ENCODE data around the gene CHD3.

The CHD3 gene

DNA sequence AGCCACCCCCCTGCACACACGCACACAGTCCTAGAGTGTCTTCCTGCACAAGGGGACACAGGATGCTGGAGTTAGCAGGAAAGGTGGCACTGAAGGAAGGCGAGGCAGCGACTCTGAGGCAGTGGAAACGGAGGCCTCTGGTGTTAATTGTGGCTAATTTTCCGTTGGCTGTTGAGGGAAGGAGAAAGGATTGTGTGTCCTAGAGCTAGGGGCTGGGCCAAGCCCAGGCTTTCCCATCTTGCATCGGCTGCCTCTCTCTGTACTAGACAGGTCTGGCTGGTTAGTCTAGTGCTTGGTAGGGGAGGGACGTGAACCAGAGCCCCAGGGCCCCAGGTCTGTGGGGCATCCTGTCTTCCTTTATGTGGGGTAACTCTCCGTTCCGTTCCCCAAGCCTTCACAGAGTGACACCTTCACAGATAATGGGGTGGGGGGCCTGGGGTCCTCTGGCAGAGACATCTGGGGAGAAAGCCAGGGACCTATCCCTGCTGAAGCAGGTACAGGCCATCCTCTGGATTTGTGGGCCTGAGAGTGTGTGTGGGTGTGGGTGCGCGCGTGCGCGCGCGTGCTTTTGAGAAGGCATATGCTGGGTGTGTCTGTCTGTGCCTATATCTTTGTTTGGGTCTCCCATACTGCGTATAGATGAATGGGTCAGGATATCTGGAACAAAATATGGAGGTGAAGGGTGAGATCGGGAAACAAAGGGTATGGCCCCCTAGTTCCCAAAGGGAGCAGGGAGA lies at the start of gene CHD3:
CHD3 (plus strand) TSS at position 606 of the 737 bp plus-strand sequence. CDS start 212 bp downstream, outside the sequence.
- DNase-seq (ENCODE audit: low read depth in 2 of 2) = peak in 1 of 2 donors; percentile 48

DNA sequence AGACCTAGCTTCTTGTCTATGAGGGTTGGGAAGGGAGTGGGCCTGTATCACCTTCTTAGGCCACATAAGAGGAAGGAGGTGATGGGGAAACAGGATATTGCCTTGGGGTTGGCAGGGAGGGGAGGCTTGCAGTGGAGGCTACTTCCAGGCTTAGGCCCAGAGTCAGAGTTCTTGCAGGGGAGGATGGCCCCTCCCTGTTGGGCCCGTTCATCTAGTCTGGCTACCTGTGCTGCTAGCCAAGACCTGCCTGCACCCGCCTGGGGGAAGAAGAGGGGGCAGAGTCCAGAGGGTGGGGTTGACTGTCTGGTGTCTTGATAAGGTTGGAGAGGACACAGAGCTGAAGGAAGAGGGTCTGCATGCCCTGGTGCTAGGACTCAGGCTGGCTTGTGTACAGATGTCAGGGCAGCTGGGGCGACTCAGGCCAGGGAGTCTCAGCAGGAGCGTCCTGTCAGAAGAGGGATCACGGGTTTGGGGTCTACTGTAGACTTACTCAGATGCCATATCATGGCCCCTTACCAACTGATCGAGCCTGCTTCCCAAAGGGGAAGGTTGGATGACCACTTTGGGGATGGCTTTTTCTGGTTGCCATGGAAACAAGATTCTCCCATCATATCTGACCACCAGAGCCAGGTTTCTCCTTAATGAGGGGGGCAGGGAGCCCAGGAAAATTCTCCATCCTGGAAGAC lies 49.3 kb upstream of the CHD3 start:
- DNase-seq (ENCODE audit: low read depth in 2 of 2) = no peak

- DNase-seq (ENCODE audit: low read depth in 2 of 2) = no peak
Observed at GRCh38 chr17:7839876-7840261, 48.7 kb upstream of the CHD3 start.

- no peak for DNase-seq (ENCODE audit: low read depth in 2 of 2)
Observed at GRCh38 chr17:7840441-7840840, 48.1 kb upstream of the CHD3 start.

DNA sequence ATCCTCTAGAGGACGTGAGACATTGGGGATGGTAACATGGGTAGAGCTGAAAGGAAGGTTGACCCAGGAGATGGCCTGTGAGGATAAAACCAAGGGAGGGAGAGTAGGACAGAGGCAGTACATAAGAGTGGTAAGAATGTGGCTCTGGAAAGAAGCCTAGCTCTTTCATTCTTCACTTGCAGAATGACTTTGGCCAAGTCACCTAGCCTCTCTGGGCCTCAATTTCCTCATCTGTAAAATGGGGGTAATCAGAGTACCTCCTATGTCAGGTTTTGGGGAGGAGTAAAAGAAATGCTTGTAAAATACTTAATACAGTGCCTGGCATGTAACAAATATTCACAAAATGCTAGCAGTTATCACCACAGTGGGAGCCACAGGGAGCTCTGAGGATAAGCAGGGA lies 47.7 kb upstream of the CHD3 start:
- DNase-seq (ENCODE audit: low read depth in 2 of 2) = no peak

DNA sequence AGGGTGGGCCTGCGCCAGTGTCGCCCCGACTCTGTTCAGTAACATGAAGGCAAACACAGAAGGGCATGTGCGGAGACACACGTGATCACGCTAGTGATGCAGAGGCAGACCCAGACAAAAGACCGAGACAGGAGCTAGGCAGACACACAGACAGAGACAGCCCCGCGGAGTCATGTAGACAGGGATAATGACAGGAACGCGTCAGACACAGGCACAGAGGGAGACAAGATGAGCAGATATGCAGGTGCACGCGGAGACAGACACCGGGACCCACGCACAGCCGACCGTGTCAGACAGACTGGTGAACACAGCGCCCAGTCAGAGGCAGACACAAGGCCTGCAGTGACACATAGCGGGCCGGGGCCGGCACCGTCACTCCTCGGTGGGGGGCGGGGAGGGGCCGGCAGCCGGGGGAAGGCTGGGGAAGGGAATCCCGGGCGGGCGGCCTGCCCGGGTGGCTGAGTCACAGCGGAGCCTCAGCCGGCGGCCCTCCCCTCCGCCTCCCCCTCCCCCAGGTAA lies 47.1 kb upstream of the CHD3 start:
- DNase-seq (ENCODE audit: low read depth in 2 of 2) = peak; percentile 89

- peak; percentile 74 to 75 for DNase-seq (ENCODE audit: low read depth in 2 of 2)
Observed at GRCh38 chr17:7841915-7842379, 46.6 kb upstream of the CHD3 start.

- DNase-seq (ENCODE audit: low read depth in 2 of 2) = peak; percentile 94 to 95
Observed at GRCh38 chr17:7842380-7843256, 46.0 kb upstream of the CHD3 start.

- DNase-seq (ENCODE audit: low read depth in 2 of 2) = no peak
Observed at GRCh38 chr17:7843257-7843535, 45.4 kb upstream of the CHD3 start.

- DNase-seq (ENCODE audit: low read depth in 2 of 2) = peak; percentile 82 to 88
Observed at GRCh38 chr17:7843536-7844291, 44.9 kb upstream of the CHD3 start.

- peak; percentile 80 to 84 for DNase-seq (ENCODE audit: low read depth in 2 of 2)
Observed at GRCh38 chr17:7844292-7845154, 44.1 kb upstream of the CHD3 start.

DNA sequence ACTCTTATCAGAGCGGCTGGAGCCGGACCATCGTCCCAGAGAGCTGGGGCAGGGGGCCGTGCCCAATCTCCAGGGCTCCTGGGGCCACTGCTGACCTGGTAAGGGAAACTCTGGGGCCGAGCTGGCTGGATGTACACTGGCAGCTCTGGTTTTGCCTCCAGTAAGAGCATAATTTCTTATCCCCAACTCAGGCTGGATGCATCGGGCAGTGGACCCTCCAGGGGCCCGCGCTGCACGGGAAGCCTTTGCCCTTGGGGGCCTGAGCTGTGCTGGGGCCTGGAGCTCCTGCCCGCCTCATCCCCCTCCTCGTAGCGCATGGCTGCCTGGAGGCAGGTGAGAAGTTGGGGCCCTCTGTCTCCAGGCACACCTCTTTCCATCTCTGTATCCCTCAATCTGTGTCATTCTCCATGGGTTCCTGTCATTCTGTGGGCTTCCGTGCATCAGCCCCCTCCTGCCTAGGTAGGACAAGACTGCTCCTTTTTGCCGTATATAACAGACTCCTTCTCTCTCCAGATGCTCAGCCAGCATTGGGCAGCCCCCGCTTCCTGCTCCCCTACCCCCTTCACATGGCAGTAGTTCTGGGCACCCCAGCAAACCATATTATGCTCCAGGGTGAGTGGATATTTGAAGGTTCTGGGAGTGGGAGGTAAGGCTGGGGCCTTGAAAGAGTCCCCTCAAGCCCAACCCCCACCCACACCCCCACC lies 43.1 kb upstream of the CHD3 start:
- DNase-seq (ENCODE audit: low read depth in 2 of 2) = no peak

DNA sequence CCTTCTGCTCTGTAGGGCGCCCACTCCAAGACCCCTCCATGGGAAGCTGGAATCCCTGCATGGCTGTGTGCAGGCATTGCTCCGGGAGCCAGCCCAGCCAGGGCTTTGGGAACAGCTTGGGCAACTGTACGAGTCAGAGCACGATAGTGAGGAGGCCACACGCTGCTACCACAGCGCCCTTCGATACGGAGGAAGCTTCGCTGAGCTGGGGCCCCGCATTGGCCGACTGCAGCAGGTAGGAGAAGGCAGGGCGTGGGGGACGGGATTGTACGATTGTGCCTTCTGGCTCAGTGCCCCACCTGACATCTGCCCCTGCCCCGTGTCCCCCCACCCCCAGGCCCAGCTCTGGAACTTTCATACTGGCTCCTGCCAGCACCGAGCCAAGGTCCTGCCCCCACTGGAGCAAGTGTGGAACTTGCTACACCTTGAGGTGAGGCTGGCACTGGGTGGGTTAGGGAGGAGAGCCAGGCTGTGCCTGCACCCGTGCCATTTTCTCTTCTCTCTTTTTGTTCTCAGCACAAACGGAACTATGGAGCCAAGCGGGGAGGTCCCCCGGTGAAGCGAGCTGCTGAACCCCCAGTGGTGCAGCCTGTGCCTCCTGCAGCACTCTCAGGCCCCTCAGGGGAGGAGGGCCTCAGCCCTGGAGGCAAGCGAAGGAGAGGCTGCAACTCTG lies 42.4 kb upstream of the CHD3 start:
- DNase-seq (ENCODE audit: low read depth in 2 of 2) = no peak

GRCh38 chr17:7846765-7847661 lies 41.6 kb upstream of the CHD3 start:
- DNase-seq (ENCODE audit: low read depth in 2 of 2) = no peak

- DNase-seq (ENCODE audit: low read depth in 2 of 2) = no peak
Observed at GRCh38 chr17:7848131-7848579, 40.4 kb upstream of the CHD3 start.

GRCh38 chr17:7848739-7849129 lies 39.9 kb upstream of the CHD3 start:
- DNase-seq (ENCODE audit: low read depth in 2 of 2) = no peak

DNA sequence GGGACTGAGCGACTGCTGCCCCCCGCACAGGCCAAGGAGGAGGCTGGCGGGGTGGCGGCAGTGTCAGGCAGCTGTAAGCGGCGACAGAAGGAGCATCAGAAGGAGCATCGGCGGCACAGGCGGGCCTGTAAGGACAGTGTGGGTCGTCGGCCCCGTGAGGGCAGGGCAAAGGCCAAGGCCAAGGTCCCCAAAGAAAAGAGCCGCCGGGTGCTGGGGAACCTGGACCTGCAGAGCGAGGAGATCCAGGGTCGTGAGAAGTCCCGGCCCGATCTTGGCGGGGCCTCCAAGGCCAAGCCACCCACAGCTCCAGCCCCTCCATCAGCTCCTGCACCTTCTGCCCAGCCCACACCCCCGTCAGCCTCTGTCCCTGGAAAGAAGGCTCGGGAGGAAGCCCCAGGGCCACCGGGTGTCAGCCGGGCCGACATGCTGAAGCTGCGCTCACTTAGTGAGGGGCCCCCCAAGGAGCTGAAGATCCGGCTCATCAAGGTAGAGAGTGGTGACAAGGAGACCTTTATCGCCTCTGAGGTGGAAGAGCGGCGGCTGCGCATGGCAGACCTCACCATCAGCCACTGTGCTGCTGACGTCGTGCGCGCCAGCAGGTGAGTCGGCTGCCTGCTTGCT lies 39.3 kb upstream of the CHD3 start:
- no peak for DNase-seq (ENCODE audit: low read depth in 2 of 2)

Measured in stimulated activated CD8-positive, alpha-beta memory T cell treated with anti-CD3 and anti-CD28 coated beads, Interleukin-15, amount 100 ng/mL, for 48 hours (primary cell).